Mesenchymal stem cell (in vitro differentiated cells and primary cell): Measurements from ENCODE around the gene COMMD2.

Source experiments
- DNase-seq: peaks from one replicate; pipeline ENCODE4 v3.0.0-alpha.2; 2013
- H2AFZ ChIP-seq: one replicate; pipeline ENCODE4 v1.6.1; 2013; ENCODE audit warnings: low read depth, mild to moderate bottlenecking, control low read depth, inconsistent platforms, low read length, moderate library complexity
- H2AK5ac ChIP-seq: 2 replicates; pipeline ENCODE4 v1.6.1; 2013; ENCODE audit warnings: low read length, moderate library complexity, mild to moderate bottlenecking, inconsistent platforms; ENCODE audit not compliant: severe bottlenecking
- H2BK120ac ChIP-seq: one replicate; pipeline ENCODE4 v1.6.1; 2013; ENCODE audit warnings: low read depth, mild to moderate bottlenecking, inconsistent platforms, low read length, moderate library complexity
- H2BK12ac ChIP-seq, 2 experiments: one replicate each; pipeline ENCODE4 v1.6.1; 2013; ENCODE audit warnings: inconsistent platforms in 2 of 2, low read length in 2 of 2, mild to moderate bottlenecking in 2 of 2, moderate library complexity in 2 of 2, control low read depth in 1 of 2
- H2BK15ac ChIP-seq: one replicate; pipeline ENCODE4 v1.6.1; 2013; ENCODE audit warnings: mild to moderate bottlenecking, low read depth, inconsistent platforms; ENCODE audit not compliant: poor library complexity, severe bottlenecking
- H2BK5ac ChIP-seq: 2 replicates; pipeline ENCODE4 v1.6.1; 2013; ENCODE audit warnings: low read depth, mild to moderate bottlenecking, low read length, control low read depth, inconsistent platforms; ENCODE audit not compliant: poor library complexity, severe bottlenecking
- H3K14ac ChIP-seq, 2 experiments: one replicate each; pipeline ENCODE4 v1.6.1; 2013; ENCODE audit warnings: inconsistent platforms in 2 of 2, low read length in 2 of 2, control low read depth in 1 of 2, mild to moderate bottlenecking in 1 of 2, moderate library complexity in 1 of 2
- H3K18ac ChIP-seq, 2 experiments: one replicate each; pipeline ENCODE4 v1.6.1; 2013; ENCODE audit warnings: inconsistent platforms in 2 of 2, low read length in 2 of 2, control low read depth in 1 of 2, low read depth in 1 of 2, mild to moderate bottlenecking in 1 of 2
- H3K23ac ChIP-seq, 2 experiments: one replicate each; pipeline ENCODE4 v1.6.1; 2013; ENCODE audit warnings: inconsistent platforms in 2 of 2, low read length in 2 of 2, mild to moderate bottlenecking in 2 of 2, moderate library complexity in 2 of 2, control low read depth in 1 of 2
- H3K27ac ChIP-seq: 2 replicates; pipeline ENCODE4 v1.5.1; 2013; ENCODE audit warnings: mild to moderate bottlenecking, moderate library complexity, low read length, control low read depth, inconsistent platforms; ENCODE audit not compliant: poor library complexity, severe bottlenecking
- H3K27me3 ChIP-seq, 2 experiments: 2 replicates each; pipeline versions ENCODE4 v1.6.1 to v1.7.0; 2013; ENCODE audit warnings: low read length in 2 of 2, mild to moderate bottlenecking in 2 of 2, moderate library complexity in 2 of 2, control low read depth in 1 of 2, inconsistent platforms in 1 of 2; ENCODE audit not compliant: control insufficient read depth in 1 of 2, insufficient read depth in 1 of 2
- H3K36me3 ChIP-seq, 2 experiments: 2 replicates each; pipeline versions ENCODE4 v1.6.1 to v1.7.0; 2013; ENCODE audit warnings: low read length in 2 of 2, control low read depth in 1 of 2, inconsistent platforms in 1 of 2, low read depth in 1 of 2, mild to moderate bottlenecking in 1 of 2; ENCODE audit not compliant: insufficient read depth in 2 of 2, control insufficient read depth in 1 of 2
- H3K4ac ChIP-seq, 2 experiments: one replicate each; pipeline ENCODE4 v1.6.1; 2013; ENCODE audit warnings: inconsistent platforms in 2 of 2, low read length in 2 of 2, mild to moderate bottlenecking in 2 of 2, moderate library complexity in 2 of 2, control low read depth in 1 of 2, low read depth in 1 of 2
- H3K4me1 ChIP-seq: 2 replicates; pipeline ENCODE4 v1.6.1; 2013; ENCODE audit warnings: low read depth, low read length, control low read depth; ENCODE audit not compliant: control insufficient read depth, insufficient read depth
- H3K4me2 ChIP-seq: 2 replicates; pipeline ENCODE4 v1.6.1; 2013; ENCODE audit warnings: low read length, mild to moderate bottlenecking, inconsistent platforms; ENCODE audit not compliant: poor library complexity, severe bottlenecking
- H3K4me3 ChIP-seq, 2 experiments: 2 replicates each; pipeline versions ENCODE4 v1.5.1 to v1.7.0; 2013; ENCODE audit warnings: low read length in 2 of 2, mild to moderate bottlenecking in 2 of 2, control low read depth in 1 of 2, low read depth in 1 of 2; ENCODE audit not compliant: insufficient read depth in 1 of 2
- H3K79me1 ChIP-seq: replicated peaks from 2 replicates; pipeline ENCODE4 v1.6.1; 2013; ENCODE audit warnings: mild to moderate bottlenecking, control low read depth, low read length, inconsistent platforms; ENCODE audit not compliant: poor library complexity, severe bottlenecking
- H3K9ac ChIP-seq: 2 replicates; pipeline ENCODE4 v1.7.0; 2013; ENCODE audit warnings: mild to moderate bottlenecking, low read length, moderate library complexity
- H3K9me3 ChIP-seq: 2 replicates; pipeline ENCODE4 v1.7.0; 2013; ENCODE audit warnings: mild to moderate bottlenecking, low read length; ENCODE audit not compliant: control insufficient read depth
- H4K8ac ChIP-seq: one replicate; pipeline ENCODE4 v1.6.1; 2013; ENCODE audit warnings: inconsistent platforms, mild to moderate bottlenecking, low read length, moderate library complexity
- H4K91ac ChIP-seq: one replicate; pipeline ENCODE4 v1.6.1; 2013; ENCODE audit warnings: mild to moderate bottlenecking, low read length, inconsistent platforms
- WGBS: methylation state at CpG from one replicate; pipeline ENCODE4 v1.1.7; 2013; ENCODE audit warnings: mixed read lengths; 5-methylcytosine and 5-hydroxymethylcytosine counted together

Gene COMMD2

DNA sequence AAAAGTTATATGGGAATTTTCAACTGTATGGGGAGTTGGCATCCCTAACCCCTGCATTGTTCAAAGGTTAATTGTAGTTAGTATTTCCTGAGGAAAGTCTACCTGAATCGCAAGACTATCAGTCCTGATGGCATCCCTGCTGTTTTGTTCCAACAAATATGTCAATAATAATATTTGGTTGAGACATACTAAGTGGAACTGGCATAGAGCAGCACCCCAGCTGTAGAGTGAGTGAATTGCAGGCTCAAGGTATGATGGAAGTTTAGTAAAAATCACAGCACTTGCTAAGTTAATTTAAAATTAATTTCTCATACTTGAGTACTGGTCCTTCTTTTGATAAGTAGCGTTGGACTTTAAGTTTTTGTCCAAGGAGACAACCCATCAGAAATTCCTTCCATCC is 18.0 kb upstream of the COMMD2 start:
- no peaks in the 10 kb centered on the region for H3K27me3 ChIP-seq
- no peak overlapping the region for H2BK15ac ChIP-seq
- H3K9ac ChIP-seq = no peak overlapping the region
- WGBS = 84% methylated on average over 2 of the region's 2 CpGs
- no peak overlapping the region for H3K23ac ChIP-seq
- H2BK12ac ChIP-seq = no peak overlapping the region
- no peak overlapping the region for H3K4me2 ChIP-seq
- H3K14ac ChIP-seq = no peak overlapping the region
- H3K4me1 ChIP-seq = no peaks in the 10 kb centered on the region
- H3K9me3 ChIP-seq = no peaks in the 10 kb centered on the region
- H3K27ac ChIP-seq = no peak overlapping the region
- no peak overlapping the region for H4K91ac ChIP-seq
- H2BK120ac ChIP-seq = no peak overlapping the region
- no peak overlapping the region for H4K8ac ChIP-seq
- H3K4me3 ChIP-seq = no peak overlapping the region
- no peaks in the 10 kb centered on the region for H3K36me3 ChIP-seq
- DNase-seq = no peak
- H3K18ac ChIP-seq = no peak overlapping the region
- no peak overlapping the region for H2AFZ ChIP-seq
- no peaks in the 10 kb centered on the region for H3K79me1 ChIP-seq
- no peak overlapping the region for H2BK5ac ChIP-seq
- H2AK5ac ChIP-seq = no peak overlapping the region
- no peak overlapping the region for H3K4ac ChIP-seq

DNA sequence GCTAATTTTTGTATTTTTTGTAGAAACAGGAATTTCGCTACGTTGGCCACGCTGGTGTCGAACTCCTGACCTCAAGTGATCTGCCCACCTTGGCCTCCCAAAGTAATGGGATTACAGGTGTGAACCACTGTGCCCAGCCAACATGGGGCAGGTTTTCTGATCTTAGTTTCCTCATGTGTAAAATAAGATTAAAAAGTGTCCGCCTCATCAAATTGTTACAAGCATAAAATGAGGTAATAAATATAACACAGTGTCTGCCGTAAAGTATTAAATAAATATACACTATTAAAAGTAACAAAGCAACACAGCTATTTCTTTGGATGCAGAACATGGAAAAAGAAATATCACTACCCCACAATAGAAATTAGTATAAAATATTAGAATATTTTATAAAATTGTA is 16.4 kb upstream of the COMMD2 start:
- H3K9me3 ChIP-seq = no peaks in the 10 kb centered on the region
- no peak for DNase-seq
- 98% methylated on average over 4 of the region's 6 CpGs for WGBS
- no peak overlapping the region for H3K18ac ChIP-seq
- no peak overlapping the region for H3K4me3 ChIP-seq
- no peak overlapping the region for H2BK12ac ChIP-seq
- no peak overlapping the region for H2AFZ ChIP-seq
- H3K79me1 ChIP-seq = no peaks in the 10 kb centered on the region
- H4K91ac ChIP-seq = no peak overlapping the region
- H3K4me1 ChIP-seq = no peaks in the 10 kb centered on the region
- no peak overlapping the region for H3K9ac ChIP-seq
- no peak overlapping the region for H2BK5ac ChIP-seq
- H3K36me3 ChIP-seq = no peaks in the 10 kb centered on the region
- no peak overlapping the region for H2AK5ac ChIP-seq
- H3K23ac ChIP-seq = no peak overlapping the region
- no peak overlapping the region for H3K4ac ChIP-seq
- H2BK15ac ChIP-seq = no peak overlapping the region
- no peak overlapping the region for H3K4me2 ChIP-seq
- peaks cover 5 to 6% of the 10 kb centered on the region in 2 experiments for H3K27me3 ChIP-seq
- H3K27ac ChIP-seq = no peak overlapping the region
- H3K14ac ChIP-seq = no peak overlapping the region
- no peak overlapping the region for H2BK120ac ChIP-seq
- H4K8ac ChIP-seq = no peak overlapping the region

DNA sequence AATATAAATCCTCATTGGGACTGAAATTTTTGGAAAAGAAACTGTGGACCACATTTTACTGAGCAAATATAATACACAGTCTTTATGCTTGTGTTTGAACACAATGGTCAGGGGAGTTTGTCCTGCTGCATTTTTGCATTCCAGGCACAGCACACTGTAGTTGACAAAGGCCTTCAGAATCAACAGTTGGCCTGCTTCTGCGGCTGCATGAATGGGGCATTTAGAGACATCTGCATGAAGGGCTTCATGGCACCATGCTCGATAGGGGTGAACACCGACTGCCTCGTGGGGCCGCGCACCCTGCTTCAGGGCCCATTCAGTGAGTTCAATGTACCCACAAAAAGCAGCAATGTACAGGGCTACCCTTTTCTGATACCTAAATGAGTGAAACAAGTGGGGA is 15.4 kb upstream of the COMMD2 start:
- Histone ChIP-seq H2BK120ac (no peak overlapping the region), H2BK15ac (no peak overlapping the region), H3K27ac (no peak overlapping the region), H2AFZ (no peak overlapping the region), H3K4ac (no peak overlapping the region), H3K18ac (no peak overlapping the region), H3K36me3 (no peaks in the 10 kb centered on the region), H3K23ac (no peak overlapping the region), H3K14ac (no peak overlapping the region), H4K8ac (no peak overlapping the region), H4K91ac (no peak overlapping the region), H2BK12ac (no peak overlapping the region), H2AK5ac (no peak overlapping the region), H3K4me2 (no peak overlapping the region), H3K4me1 (no peaks in the 10 kb centered on the region), H3K9me3 (no peaks in the 10 kb centered on the region), H3K9ac (no peak overlapping the region), H2BK5ac (no peak overlapping the region), H3K27me3 (peaks cover 9 to 16% of the 10 kb centered on the region in 2 experiments), H3K4me3 (no peak overlapping the region), H3K79me1 (no peaks in the 10 kb centered on the region)
- 87% methylated on average over 6 of the region's 6 CpGs for WGBS
- DNase-seq = no peak

DNA sequence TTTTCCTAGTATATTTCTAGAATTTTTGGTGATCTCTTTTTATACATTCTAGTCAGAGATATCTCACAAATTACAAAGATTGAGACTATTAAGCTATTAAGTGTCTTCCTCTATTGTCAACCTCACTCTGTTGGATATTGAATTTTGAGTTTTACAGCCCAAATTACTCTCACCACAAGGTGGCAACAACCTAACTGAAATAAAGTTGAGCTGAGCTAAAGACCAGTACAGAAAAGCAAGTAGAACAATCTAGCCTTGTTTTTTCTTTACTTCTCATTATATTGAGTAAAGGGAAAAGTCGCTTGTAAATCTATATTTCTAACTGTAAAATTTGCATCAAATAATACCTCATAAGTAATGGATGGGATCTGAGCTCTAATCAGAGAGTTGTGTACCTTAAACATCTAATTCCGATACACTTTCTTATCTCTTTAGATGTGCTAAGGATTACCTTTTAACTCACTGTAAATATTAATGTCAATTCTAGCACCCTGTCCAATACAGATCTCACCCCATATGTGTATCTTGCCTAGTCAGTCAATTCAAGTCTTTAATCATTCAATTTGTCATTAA is 13.6 kb upstream of the COMMD2 start:
- H3K9ac ChIP-seq = no peak overlapping the region
- H3K18ac ChIP-seq = no peak overlapping the region
- H3K27ac ChIP-seq = no peak overlapping the region
- H2BK5ac ChIP-seq = no peak overlapping the region
- no peaks in the 10 kb centered on the region for H3K4me1 ChIP-seq
- H2BK15ac ChIP-seq = no peak overlapping the region
- H3K4me2 ChIP-seq = no peak overlapping the region
- no peak overlapping the region for H2AK5ac ChIP-seq
- 100% methylated on average over 1 of the region's 2 CpGs for WGBS
- H4K91ac ChIP-seq = no peak overlapping the region
- H2BK12ac ChIP-seq = no peak overlapping the region
- peaks cover 9 to 18% of the 10 kb centered on the region in 2 experiments for H3K27me3 ChIP-seq
- H4K8ac ChIP-seq = no peak overlapping the region
- H2BK120ac ChIP-seq = no peak overlapping the region
- H3K4ac ChIP-seq = no peak overlapping the region
- H3K23ac ChIP-seq = no peak overlapping the region
- no peaks in the 10 kb centered on the region for H3K36me3 ChIP-seq
- H3K79me1 ChIP-seq = no peaks in the 10 kb centered on the region
- H3K14ac ChIP-seq = no peak overlapping the region
- no peak overlapping the region for H2AFZ ChIP-seq
- DNase-seq = peak; percentile 49
- H3K9me3 ChIP-seq = no peaks in the 10 kb centered on the region
- no peak overlapping the region for H3K4me3 ChIP-seq
